ENCODE results near the gene ANK2.

ANK2 gene

GRCh38 chr4:113405874-113406722 lies 356.6 kb downstream of the ANK2 start:
- no peak for DNase-seq

GRCh38 chr4:113406723-113407016 lies 357.2 kb downstream of the ANK2 start:
- no peak for DNase-seq

- no peak for DNase-seq
Observed at GRCh38 chr4:113407409-113407808, 358.0 kb downstream of the ANK2 start.

- no peak for DNase-seq
Observed at GRCh38 chr4:113409181-113409580, 359.7 kb downstream of the ANK2 start.

GRCh38 chr4:113410686-113411085 lies 361.2 kb downstream of the ANK2 start:
- no peak for DNase-seq

- DNase-seq: no peak
Observed at GRCh38 chr4:113411496-113411938, 362.1 kb downstream of the ANK2 start.

- no peak for DNase-seq
Observed at GRCh38 chr4:113419631-113420030, 370.2 kb downstream of the ANK2 start.

- no peak for DNase-seq
Observed at GRCh38 chr4:113420938-113421337, 371.5 kb downstream of the ANK2 start.

- no peak for DNase-seq
Observed at GRCh38 chr4:113423631-113424030, 374.2 kb downstream of the ANK2 start.

- no peak for DNase-seq
Observed at GRCh38 chr4:113433116-113433515, 383.7 kb downstream of the ANK2 start.

Data from T-helper 9 cell (primary cell).